ENCODE results near the gene ANO4. TPM values are rescaled to one million over a fixed set of nuclear protein-coding genes. Genes with fewer than 3 reads are reported as not detected.
"Not testable (repeated sequence)": the region's sequence is repeated elsewhere in the genome, so short reads cannot be mapped to it uniquely, and the experiment has no call there.

ANO4 gene
- total RNA-seq, 4 donors from 2014 or later = 0.27 to 0.78 (median 0.48) TPM

DNA sequence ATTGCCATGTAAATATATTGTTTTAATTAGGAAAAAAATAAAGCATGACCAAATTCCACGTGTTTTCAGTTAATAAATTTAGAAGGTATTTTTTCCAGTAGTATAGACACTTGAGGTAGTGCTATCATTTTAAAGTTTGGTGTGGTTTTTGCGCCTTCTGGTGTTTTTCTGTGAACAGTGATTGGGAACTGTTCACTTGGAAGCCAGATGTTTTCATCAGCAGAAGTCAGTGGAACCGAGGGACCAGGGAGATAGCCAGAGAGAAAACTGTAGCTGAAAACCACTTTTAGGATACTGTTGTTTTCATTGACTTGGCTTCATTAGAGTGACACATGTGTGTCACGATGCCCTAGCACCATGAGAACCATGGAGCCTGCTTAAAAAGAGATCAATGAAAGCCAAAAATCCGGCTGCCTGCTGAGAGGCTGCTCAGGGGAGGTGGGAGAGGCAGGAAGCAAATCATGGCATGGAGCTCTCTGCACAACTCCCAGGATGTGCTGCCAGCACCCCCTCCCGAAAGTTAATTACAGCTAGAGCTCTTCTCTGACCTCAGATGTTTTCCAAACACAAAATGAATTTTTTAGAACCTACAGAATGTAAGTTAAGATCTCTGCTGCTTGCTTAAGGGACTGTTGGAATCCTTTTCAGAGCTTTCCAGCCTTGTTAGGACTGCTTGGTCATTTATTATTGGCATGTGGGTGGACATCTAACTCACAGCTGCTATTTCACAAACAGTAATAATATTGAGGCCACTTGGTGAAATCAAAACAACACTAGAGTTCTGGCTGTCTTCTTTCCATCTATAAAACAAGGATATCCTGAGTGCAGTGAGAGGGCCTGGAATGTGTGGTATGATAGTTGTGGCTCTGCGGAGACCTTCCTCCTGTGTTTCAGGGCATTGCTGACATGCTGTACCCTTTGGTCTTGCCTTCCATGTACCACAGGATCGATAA lies 192.3 kb downstream of the ANO4 start:
- Histone ChIP-seq H3K27me3 (no peaks in the 10 kb centered on the region), H3K4me1 (no peaks in the 10 kb centered on the region), H3K9me3 (no peaks in the 10 kb centered on the region), H3K36me3 (no peaks in the 10 kb centered on the region), H3K4me3 (replicated peaks in 1 of 3) (no peak overlapping the region), H3K27ac (no peak overlapping the region)
- WGBS, 2 donors = 36 to 40% methylated on average over 8 of the region's 8 CpGs
- TF ChIP-seq POLR2A (IDR thresholded peaks at IDR 0.05) = no peak
- no peak for TF ChIP-seq CTCF (IDR thresholded peaks at IDR 0.05)
- no peak for DNase-seq
- intact Hi-C loops (cut with DNase I) = no loop called here

GRCh38 chr12:100987552-100988521 lies 193.3 kb downstream of the ANO4 start:
- TF ChIP-seq CTCF (IDR thresholded peaks at IDR 0.05) (no peak), POLR2A (IDR thresholded peaks at IDR 0.05) (no peak)
- WGBS, 2 donors = 31 to 35% methylated on average over 5 of the region's 5 CpGs
- Histone ChIP-seq H3K27me3 (no peaks in the 10 kb centered on the region), H3K4me3 (replicated peaks in 1 of 3) (no peak overlapping the region), H3K4me1 (no peaks in the 10 kb centered on the region), H3K27ac (no peak overlapping the region), H3K9me3 (no peaks in the 10 kb centered on the region), H3K36me3 (no peaks in the 10 kb centered on the region)
- no peak for DNase-seq
- intact Hi-C loops (cut with DNase I) = no loop called here

- not testable (repeated sequence) for H3K36me3 ChIP-seq, DNase-seq, H3K4me1 ChIP-seq
Observed at GRCh38 chr12:100989509-100989908, 194.9 kb downstream of the ANO4 start.

GRCh38 chr12:100991102-100991501 lies 196.5 kb downstream of the ANO4 start:
- intact Hi-C loops (cut with DNase I) = no loop called here
- Histone ChIP-seq H3K4me3 (replicated peaks in 1 of 3) (no peak overlapping the region), H3K4me1 (no peaks in the 10 kb centered on the region), H3K9me3 (no peaks in the 10 kb centered on the region), H3K27ac (no peak overlapping the region), H3K36me3 (no peaks in the 10 kb centered on the region), H3K27me3 (no peaks in the 10 kb centered on the region)
- no peak for TF ChIP-seq CTCF (IDR thresholded peaks at IDR 0.05)
- no peak for DNase-seq
- WGBS, 2 donors = 64 to 66% methylated on average over 2 of the region's 2 CpGs

More at GRCh38 chr12:100989509-100989908, 194.9 kb downstream of the ANO4 start:
- H3K27ac ChIP-seq; H3K4me3 ChIP-seq (replicated peaks in 1 of 3); H3K9me3 ChIP-seq; H3K27me3 ChIP-seq; intact Hi-C loops (cut with DNase I): not testable (repeated sequence)

GRCh38 chr12:100992194-100992593 lies 197.6 kb downstream of the ANO4 start:
- TF ChIP-seq POLR2A (IDR thresholded peaks at IDR 0.05) = no peak
- no peak for TF ChIP-seq CTCF (IDR thresholded peaks at IDR 0.05)
- Histone ChIP-seq H3K4me3 (replicated peaks in 1 of 3) (no peak overlapping the region), H3K27ac (no peak overlapping the region), H3K9me3 (no peaks in the 10 kb centered on the region), H3K4me1 (no peaks in the 10 kb centered on the region), H3K27me3 (no peaks in the 10 kb centered on the region), H3K36me3 (no peaks in the 10 kb centered on the region)
- DNase-seq = no peak
- 91 to 94% methylated on average over 1 of the region's 1 CpG for WGBS, 2 donors
- intact Hi-C loops (cut with DNase I) = no loop called here
